Thyroid gland (tissue), 4 donors: ENCODE measurements around the gene MUC6.

Experiments used
- POLR2A ChIP-seq, 2 donors: fragments of 450-650 bp; IDR thresholded peaks; one replicate each; pipeline ENCODE4 v1.6.1; 2017; ENCODE audit warnings: antibody characterized with exemption in 2 of 2, mild to moderate bottlenecking in 2 of 2, moderate library complexity in 1 of 2
- TF ChIP-seq, protein P1 (sequence below), 6 experiments: fragments of 200-600 bp in 3 of 6; fragments of 450-650 bp in 3 of 6; sonication (generic) in 3 of 6; IDR thresholded peaks; one replicate each; pipeline ENCODE4 v1.5.1; 2016 to 2019; ENCODE audit warnings: antibody characterized with exemption in 6 of 6, mild to moderate bottlenecking in 2 of 6, inconsistent platforms in 1 of 6, moderate library complexity in 1 of 6

- TF ChIP-seq, protein P1, sequence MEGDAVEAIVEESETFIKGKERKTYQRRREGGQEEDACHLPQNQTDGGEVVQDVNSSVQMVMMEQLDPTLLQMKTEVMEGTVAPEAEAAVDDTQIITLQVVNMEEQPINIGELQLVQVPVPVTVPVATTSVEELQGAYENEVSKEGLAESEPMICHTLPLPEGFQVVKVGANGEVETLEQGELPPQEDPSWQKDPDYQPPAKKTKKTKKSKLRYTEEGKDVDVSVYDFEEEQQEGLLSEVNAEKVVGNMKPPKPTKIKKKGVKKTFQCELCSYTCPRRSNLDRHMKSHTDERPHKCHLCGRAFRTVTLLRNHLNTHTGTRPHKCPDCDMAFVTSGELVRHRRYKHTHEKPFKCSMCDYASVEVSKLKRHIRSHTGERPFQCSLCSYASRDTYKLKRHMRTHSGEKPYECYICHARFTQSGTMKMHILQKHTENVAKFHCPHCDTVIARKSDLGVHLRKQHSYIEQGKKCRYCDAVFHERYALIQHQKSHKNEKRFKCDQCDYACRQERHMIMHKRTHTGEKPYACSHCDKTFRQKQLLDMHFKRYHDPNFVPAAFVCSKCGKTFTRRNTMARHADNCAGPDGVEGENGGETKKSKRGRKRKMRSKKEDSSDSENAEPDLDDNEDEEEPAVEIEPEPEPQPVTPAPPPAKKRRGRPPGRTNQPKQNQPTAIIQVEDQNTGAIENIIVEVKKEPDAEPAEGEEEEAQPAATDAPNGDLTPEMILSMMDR (IDR thresholded peaks at IDR 0.05): no peak
- no peak for TF ChIP-seq POLR2A (IDR thresholded peaks at IDR 0.05)
Observed at GRCh38 chr11:1072821-1073231, 36.3 kb upstream of the MUC6 start.
